NCI-H2196 (cell line): ENCODE results near the gene LYST.

ENCODE experiments used
- DNase-seq: peaks from one replicate; lab custom pipeline; 2025; ENCODE audit not compliant: unreplicated experiment; lab: John Stamatoyannopoulos, UW

Gene LYST

DNA sequence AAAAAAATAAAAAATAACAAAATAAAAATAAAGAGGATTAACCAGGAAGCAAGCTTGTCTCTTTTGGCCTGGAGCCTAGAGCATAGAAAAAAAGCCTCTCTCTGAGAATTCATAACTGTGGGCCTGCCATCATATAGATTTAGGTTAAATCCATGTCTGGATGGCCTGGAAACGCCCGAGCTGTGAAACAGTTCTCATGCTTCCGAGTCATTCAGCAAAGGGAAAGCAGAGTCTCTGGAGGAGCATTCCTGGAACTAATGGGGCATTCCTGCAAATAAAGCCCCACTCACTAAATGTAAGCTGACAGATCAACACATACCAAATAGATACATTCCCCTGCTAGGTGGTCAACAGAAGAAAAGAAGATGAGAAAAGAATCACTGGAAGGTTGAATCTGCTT lies 141.3 kb downstream of the LYST start:
- no peak for DNase-seq

DNA sequence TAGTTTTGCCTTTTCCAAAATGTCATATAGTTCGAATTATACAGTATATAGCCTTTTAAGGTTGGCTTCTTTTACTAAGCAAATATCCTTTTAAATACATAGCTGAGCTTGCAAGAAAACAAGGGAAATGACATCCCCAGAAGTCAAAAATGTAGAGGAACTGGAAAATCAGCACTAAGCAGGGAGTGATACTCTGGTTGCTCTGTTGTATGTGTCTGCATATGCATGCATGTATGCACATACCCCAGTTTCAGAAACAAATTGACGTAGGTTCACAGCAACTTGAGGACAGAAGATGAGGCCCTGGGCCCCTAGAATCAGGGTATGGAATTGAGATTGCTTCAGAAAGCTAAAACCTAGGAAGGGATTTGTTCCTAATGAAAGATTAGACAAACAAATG lies 142.0 kb downstream of the LYST start:
- no peak for DNase-seq

DNA sequence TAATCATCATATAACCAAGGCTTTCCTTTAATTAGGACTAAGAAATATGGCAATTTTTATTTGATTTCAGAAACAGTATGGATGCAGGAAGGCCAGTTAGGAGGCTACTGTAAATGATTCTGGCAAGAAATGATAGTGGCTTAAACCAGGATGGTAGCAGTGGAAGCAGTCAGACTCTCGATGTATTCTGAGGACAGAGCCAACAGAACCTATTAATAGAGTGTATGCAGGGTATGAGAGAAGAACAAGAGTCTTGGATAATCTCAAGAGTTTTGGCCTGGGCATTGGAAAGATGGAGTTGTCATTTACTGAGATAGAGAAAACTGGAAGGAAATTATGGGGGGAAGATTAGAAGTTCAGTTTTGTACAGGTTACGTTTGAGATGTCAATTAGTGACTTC lies 143.8 kb downstream of the LYST start:
- DNase-seq, result no peak

DNA sequence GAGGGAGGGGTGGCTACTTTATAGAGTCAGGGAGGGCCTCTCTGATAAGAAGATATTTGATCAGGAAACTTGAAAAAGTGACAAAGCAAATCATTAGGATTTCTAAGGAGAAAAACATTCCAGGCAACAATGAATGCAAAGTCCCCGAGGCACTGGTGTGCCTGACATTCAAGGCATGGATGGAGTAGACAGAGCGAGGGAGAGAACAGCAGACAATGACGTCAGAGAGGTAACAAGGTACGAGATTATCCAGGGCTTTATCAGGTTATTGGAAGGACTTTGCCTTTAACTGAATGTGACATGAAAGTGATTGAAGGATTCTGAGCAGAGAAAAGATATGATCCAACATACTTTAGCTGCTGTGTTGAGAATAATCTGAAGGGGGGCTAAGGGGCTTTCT lies 144.7 kb downstream of the LYST start:
- no peak for DNase-seq

DNA sequence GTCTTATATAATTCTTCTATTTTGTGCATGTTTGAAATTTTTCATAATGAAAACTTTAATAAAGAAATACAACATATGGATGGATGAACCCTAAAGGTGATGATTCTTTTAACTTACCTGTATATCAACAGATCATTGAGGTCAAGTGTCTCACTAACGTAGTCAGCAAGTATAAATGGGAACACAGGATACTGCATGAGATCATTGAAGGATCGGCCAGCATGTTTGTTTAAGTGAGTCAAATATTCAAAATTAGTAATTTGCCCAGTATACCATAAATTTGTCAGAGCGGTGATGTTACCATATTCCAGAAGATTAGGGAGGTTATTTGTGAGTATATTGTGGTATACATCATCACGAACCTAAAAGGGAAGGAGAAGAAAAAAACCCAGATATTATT lies 146.2 kb downstream of the LYST start:
- DNase-seq, result no peak

DNA sequence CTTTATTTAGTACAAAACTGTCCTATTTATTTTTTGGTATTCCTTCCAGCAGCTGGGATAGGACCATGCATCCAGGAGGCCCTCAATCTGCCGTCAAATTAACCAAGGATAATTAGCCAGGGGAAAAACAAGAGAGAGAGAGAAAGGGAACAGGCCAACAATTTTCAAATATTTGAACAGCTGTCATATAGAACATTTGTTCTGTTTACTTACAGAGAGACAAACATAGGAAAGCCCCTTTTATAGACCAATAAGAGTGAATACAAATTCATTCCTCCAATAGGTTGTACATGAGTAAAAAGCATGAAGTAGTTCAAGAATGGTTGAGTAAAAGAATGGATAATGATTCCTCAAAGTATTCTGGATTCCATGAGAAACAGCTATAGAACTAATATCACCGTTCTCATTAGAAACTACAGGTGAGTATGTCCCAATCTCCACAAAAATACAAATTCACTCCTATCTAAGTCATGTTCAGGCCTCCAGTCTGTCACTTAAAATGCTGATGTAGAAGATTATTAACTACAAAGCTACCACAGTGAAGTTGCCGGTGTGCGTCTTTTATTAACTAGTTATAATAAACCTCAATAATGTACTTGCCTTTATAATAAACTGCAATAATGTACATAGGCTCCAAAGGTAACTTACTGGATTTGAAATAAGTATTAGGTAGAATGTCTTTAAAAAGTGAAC lies 152.4 kb downstream of the LYST start:
- DNase-seq, result no peak

DNA sequence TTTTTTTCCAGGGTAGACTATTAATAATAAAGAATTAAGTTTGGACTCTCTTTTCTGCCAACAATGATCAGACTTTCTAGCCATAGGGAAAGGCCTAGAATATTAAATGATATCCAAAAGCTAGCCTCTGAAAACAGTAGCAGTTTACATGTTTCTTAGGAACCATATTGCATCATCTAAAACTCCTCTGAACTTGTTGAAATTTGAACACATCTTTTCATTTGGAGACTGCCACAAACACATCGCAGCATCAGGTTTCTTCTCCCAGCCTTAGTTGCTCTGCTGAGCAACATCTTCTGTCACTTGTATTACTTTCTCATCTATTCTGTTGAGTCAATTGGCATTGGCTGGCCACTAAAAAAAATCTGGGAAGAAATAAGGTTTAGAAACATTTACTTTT lies 153.9 kb downstream of the LYST start:
- no peak for DNase-seq

DNA sequence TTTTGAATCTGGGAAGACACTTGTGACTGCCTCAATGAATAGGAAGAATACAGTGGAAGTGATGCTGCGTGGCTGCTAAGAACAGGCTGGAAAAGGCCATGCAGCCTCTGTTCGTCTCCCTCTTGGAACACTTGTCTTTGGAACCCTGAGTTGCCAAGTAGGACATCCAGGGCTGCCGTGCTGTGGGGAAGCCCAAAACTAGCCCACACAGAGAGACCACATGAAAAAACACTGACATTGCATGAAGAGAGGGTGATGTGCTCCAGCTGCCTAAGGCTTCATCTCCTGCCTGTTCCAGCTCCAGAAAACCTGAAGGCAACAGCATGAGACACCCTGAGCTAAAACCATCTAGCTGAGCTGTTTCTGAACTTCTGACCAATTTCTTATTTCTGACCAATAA lies 156.0 kb downstream of the LYST start:
- DNase-seq, result no peak

DNA sequence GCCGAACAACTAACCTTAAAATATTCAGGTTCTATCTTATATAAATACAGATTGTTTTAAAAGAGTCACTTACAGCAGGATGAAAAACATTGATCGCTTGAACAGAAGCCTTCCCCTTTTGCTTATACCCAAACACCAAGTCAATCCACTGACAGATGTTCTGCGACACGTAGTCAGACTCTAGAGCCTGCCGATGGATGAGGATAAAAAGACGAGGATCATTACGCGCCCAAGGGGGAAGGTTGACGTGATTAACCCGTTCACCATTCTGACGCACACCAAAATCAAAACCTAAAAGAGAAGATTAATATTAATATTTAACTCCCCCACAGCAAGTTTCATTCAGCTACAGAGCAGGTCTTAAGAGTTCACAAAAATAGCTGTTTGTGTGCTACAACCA lies 157.7 kb downstream of the LYST start:
- no peak for DNase-seq

DNA sequence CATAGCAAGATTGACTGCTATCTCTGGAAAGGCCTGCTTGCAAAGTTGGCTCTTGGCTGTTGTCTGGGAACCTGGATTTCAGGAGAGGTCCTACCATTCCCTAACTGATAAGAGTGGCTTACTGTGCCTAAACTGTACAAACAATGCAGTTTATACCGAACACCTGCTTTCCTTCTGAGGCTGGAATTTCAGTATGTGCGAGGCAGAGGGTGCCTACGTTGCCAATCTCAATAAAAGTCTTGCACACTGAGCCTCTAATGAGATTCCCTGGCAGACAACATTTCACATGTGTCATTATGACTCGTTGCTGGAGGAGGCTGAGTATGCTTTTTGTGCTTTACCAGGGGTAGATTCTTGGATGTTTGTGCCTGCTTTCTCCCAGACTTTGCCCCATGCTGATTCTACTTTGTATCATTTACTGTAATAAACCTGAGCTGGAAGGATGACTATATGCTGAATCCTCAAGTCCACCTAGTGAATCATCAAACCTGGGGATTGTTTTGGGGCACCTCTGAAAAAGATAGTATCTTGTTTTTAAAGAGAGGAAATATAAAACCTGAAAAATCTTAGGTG lies 158.2 kb downstream of the LYST start:
- no peak for DNase-seq

DNA sequence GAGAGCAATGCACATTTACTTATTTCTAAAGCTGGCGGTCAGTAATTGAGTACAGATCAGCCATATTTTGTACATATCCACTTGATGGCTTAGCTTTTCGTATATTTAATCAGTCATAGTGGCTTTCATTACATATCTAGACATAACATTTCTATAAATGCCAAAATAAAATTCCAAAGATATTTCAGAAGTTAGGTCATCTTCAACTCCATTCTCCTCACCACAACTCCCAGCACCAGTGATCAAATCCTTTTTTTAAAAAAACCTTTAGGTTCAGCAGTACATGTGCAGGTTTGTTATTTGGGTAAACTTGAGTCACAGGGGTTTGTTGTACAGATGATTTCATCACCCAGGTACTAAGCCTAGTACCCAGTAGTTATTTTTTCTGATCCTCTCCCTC lies 163.2 kb downstream of the LYST start:
- no peak for DNase-seq

DNA sequence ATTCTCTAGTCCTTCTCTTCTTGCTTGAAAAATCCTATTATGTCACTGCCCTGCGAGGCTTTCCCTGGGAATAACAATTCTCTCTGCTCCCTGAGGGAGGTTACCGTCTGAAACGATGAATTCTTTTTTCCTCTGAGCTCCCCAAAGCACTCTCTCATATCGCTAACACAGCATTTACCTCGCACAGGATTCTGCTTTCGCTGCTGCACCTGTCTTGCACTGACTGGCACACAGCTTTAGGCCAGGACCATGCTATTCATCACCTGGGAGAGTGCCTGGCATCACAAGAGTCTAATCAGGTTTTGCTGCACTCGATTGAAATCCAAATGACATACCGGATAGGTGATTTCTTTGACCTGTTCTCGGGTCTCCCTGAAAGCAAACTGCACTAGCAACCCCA lies 164.3 kb downstream of the LYST start:
- DNase-seq, result no peak

DNA sequence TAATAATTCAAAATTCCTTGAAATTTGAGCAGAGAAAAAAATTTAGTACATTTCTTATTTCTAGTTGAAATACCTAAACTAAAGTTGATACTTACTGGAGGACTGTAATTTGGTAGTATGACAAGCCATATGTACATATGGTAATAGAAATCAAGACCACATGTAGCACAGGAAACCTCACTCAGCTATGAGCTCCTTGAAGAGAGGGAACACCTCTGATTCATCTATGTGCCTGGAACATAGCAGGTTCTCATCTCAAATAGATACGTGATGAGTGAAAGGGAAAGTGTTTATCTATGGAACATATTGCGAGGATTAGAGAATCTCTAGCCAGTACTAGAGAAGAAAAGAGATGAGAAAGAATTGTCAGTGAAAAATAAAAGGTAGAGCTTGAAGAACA lies 169.2 kb downstream of the LYST start:
- DNase-seq, result no peak

DNA sequence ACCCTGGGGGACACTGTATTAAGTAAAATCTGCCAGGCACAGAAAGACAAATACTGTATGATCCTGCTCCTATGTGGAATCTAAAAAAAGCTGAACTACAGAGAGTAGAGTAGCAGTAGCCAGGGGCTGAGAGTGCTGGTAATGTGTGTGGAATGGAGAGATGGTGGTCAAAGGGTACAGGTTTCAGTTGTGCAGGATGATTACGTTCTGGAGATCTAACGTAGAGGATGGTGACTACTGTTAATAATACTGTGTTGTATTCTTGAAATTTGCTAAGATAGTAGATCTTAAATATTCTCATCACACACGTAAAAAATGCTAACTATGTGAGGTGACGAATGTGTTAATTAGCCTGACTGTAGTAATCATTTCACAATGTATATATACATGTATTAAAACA lies 177.3 kb downstream of the LYST start:
- no peak for DNase-seq

DNA sequence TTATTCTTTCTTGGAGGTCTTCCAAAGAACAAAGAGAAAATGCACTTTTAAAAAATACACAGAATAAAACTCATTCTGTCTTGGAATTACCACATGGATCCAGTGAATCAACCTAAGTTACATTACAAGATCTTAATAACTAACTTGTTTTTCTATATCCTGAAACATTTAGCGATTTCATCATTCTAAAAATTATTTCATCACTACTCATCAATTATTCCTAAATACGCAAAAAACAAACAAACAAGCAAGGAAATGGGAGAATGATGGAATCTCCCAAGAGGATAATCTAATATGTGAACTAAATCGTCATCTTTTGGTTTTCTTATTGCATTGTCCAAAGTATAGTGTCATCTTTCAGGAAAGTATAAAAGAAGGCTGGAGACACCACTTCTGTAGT lies 178.6 kb downstream of the LYST start:
- DNase-seq, result no peak

DNA sequence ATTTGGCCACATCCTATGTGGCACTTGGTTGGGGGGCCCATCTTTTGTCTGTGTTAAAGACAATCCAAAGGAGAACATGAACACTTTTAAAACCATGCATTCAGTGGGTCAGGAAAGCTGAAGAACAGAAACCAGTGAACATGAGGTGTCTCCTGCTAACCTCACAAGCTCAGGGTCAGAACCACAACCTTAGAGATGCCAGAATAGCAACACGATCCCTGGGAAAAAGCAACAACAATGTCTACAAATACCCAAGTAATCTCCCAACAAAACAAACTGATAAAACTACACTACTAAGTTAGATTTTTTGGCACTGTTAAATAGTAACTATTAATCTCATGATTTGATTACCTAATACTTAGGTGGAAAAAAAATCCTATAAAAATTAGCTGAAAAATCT lies 183.1 kb downstream of the LYST start:
- DNase-seq, result no peak

DNA sequence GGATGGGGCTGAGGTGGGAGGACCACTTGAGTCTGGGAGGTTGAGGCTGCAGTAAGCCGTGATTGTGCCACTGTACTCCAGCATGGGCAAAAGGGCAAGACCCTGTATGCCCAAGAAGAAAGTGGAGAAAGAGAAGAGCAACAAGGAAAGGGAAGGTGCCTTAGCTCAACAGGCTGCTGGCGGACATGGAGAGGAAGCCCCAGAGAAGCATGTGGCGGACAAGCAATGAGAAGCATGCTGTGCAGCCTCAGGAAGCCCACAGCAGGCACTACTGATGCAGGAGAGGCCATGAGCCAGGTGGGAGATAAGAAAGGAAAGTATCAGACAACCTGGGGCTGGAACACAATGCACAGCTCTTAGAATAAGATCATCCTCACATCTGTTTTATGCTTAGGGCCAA lies 184.5 kb downstream of the LYST start:
- no peak for DNase-seq

DNA sequence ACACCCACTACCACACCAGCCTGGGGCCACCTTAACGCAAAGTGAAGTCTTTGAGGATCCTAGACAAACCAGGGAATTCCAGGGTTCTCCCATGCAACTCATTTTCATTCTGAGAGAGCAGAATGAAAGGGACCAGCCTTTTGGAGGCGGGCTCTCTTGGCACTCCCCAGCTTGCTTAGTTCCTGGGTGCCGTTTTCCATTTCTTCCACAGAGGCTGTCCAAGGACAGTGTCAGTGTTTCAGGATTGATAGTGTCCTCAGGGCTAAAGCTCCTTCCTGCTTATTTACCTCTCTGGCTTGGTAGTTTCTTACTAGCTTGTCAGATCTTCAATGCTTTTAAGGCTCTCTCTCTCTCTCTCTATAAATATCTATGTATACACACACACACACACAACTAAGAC lies 187.1 kb downstream of the LYST start:
- DNase-seq, result no peak

DNA sequence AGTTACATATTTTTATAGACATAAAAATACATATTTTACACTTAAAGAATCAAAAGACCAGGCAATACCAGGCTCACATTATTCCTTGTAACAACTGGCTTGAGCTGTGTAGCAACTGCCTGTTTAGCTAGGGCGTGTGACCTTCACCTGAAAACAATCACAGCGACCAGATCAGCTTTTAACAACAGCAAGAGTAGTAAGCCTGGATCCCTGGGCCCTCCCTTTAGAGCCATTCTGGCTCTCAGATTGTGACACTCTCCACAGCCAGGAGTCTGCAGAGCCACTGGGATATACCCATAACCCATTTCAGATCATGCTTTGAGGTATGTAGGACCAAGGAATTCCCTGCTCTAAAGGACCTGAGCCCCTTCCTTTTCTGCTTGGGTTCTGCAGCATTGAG lies 187.7 kb downstream of the LYST start:
- no peak for DNase-seq

DNA sequence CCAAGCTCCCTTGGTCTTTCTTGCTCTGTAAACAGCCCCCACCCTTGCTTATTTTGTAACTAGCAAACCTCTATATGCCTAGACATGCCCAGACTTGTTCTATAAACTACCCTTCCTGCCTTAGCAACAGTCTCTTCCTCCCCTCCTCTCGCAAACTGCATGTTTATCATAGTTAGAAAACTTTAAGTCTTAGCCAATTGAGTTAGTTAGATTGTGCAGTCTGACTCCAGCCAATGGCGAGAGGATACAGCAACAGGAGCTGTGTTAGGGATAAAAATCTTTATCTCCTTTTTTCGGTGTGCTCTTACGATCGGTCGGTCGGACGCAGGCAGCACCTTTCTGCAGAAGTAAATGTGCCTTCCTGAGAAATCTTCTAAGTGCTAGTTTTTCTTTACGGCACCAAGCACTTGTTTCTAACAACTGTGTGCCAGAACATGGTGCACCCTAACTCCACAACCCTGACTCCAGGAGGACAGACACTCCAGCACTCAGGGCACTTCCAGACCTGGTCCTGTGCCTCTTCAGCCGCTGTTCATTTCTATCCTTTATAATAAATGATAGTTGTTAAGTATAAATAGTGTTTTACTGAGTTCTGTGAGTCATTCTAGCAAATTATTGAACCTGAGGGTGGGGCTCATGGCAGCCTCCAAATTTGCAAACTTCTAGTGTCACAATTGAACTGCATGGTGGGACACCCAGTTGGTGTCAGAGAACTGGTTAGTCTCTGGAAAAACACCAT lies 191.4 kb downstream of the LYST start:
- no peak for DNase-seq

DNA sequence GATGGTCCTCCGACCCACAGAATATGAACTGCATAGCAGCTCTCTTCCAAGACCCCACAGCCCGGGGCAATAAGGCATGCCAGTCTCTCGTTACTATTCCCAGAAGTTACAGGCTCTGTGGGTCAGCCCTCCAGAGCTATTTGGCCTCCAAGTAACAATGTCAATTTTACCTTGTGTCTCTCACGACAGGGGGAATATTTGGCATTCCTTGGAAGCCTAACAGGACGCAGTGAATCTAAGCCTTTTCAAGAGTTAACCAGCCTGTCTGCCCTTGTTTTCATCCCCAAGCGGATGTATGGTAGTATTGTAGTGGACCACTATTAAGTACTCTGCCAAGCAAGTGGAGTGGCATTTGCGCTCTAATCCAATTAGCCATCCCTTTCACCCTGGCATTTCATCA lies 192.7 kb downstream of the LYST start:
- no peak for DNase-seq

DNA sequence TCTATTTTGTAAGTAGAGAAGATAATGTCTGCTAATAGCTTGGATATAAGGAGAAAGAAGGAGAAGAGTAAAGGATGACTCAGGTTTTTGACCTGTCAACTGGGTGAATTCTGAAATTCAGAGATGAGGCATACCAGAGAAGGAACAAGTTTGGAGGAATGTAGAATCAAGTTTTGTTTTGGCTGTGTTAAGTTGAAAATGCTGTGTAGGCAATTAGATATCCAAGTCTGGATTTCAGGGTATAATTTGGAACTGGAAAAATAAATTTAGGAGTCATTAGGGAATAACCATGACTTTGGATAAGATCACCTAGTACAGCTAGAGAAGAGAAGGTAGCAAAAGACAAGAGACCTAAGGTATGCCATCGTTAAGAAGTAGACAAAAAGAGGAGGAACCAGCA lies 194.7 kb downstream of the LYST start:
- DNase-seq, result no peak
